GM19043 (cell line): ENCODE results near the gene SLC51A.
"Not testable (repeated sequence)": the region's sequence is repeated elsewhere in the genome, so short reads cannot be mapped to it uniquely, and the experiment has no call there.

Experiments
- ATAC-seq: cut with Tn5 transposase; IDR thresholded peaks from one replicate; pipeline ENCODE4 v1.9.1; 2021; ENCODE audit warnings: low read depth; ENCODE audit not compliant: unreplicated experiment

SLC51A gene

GRCh38 chr3:196237203-196237602 is 20.9 kb downstream of the SLC51A start:
- ATAC-seq: no peak

GRCh38 chr3:196238612-196239560 is 22.6 kb downstream of the SLC51A start:
- no peak for ATAC-seq

- no peak for ATAC-seq
Measured at GRCh38 chr3:196240424-196240823, 24.1 kb downstream of the SLC51A start.

GRCh38 chr3:196241704-196242103 is 25.4 kb downstream of the SLC51A start:
- ATAC-seq: no peak

GRCh38 chr3:196244166-196244565 is 27.8 kb downstream of the SLC51A start:
- not testable (repeated sequence) for ATAC-seq

GRCh38 chr3:196246612-196247308 is 30.4 kb downstream of the SLC51A start:
- no peak for ATAC-seq

- ATAC-seq: no peak
Measured at GRCh38 chr3:196251918-196252317, 35.6 kb downstream of the SLC51A start.

- no peak for ATAC-seq
Measured at GRCh38 chr3:196254376-196255283, 38.3 kb downstream of the SLC51A start.

- ATAC-seq: no peak
Measured at GRCh38 chr3:196255776-196256175, 39.4 kb downstream of the SLC51A start.

GRCh38 chr3:196260784-196261183 is 44.5 kb downstream of the SLC51A start:
- no peak for ATAC-seq

GRCh38 chr3:196263819-196264218 is 47.5 kb downstream of the SLC51A start:
- no peak for ATAC-seq

GRCh38 chr3:196268284-196269163 is 52.2 kb downstream of the SLC51A start:
- ATAC-seq: no peak

- ATAC-seq: no peak
Measured at GRCh38 chr3:196270499-196270898, 54.2 kb downstream of the SLC51A start.

GRCh38 chr3:196272826-196273225 is 56.5 kb downstream of the SLC51A start:
- no peak for ATAC-seq

GRCh38 chr3:196273655-196274054 is 57.3 kb downstream of the SLC51A start:
- no peak for ATAC-seq

- peak; percentile 88 for ATAC-seq
Measured at GRCh38 chr3:196274585-196274984, 58.3 kb downstream of the SLC51A start.

GRCh38 chr3:196275126-196275525 is 58.8 kb downstream of the SLC51A start:
- ATAC-seq: no peak

- no peak for ATAC-seq
Measured at GRCh38 chr3:196280689-196281440, 64.5 kb downstream of the SLC51A start.

- no peak for ATAC-seq
Measured at GRCh38 chr3:196281962-196282361, 65.6 kb downstream of the SLC51A start.
